ENCODE measurements around the gene SSTR4.

DNA sequence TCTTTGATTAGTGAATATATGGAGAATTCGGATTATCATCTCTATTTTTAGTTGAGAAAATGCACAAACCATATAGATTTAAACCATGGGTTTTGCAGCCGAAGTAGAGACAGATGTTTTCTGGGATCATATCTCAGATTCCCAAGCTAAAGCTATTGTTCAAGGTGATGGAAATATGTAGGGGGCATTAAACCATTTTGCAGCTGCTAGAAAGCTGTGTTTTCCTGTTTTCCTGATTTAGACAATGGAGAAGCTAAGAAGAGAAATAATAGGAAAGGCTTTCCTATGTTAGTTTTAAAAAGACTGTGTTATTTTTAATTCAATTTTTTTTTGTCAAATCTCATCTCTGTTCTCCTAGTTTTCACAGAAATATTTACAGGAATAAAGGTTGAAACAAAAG lies 44.8 kb downstream of the SSTR4 start:
- TF ChIP-seq RAD21 (conservative IDR thresholded peaks at IDR 0.05 in 1 of 2, IDR thresholded peaks at IDR 0.05 in 1 of 2) (no peak), ZFP36 (IDR thresholded peaks at IDR 0.05; ENCODE audit: borderline replicate concordance, partially characterized antibody) (no peak), POLR2A (IDR thresholded peaks at IDR 0.05; ENCODE audit: low read length) (no peak), MAFK (IDR thresholded peaks at IDR 0.05; ENCODE audit: partially characterized antibody) (no peak), PHF8 (IDR thresholded peaks at IDR 0.05; ENCODE audit: borderline replicate concordance, low read depth) (no peak), SMC3 (IDR thresholded peaks at IDR 0.05) (no peak), HOXA7 (CRISPR knock-in tag; IDR thresholded peaks at IDR 0.05) (no peak), CEBPB (IDR thresholded peaks at IDR 0.05) (no peak), GATA3 (IDR thresholded peaks at IDR 0.05; ENCODE audit: borderline replicate concordance) (no peak), HDAC2 (IDR thresholded peaks at IDR 0.05) (no peak)
- TF ChIP-seq, protein P1, sequence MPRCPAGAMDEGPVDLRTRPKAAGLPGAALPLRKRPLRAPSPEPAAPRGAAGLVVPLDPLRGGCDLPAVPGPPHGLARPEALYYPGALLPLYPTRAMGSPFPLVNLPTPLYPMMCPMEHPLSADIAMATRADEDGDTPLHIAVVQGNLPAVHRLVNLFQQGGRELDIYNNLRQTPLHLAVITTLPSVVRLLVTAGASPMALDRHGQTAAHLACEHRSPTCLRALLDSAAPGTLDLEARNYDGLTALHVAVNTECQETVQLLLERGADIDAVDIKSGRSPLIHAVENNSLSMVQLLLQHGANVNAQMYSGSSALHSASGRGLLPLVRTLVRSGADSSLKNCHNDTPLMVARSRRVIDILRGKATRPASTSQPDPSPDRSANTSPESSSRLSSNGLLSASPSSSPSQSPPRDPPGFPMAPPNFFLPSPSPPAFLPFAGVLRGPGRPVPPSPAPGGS (IDR thresholded peaks at IDR 0.05), result no peak
- TF ChIP-seq, protein P2, sequence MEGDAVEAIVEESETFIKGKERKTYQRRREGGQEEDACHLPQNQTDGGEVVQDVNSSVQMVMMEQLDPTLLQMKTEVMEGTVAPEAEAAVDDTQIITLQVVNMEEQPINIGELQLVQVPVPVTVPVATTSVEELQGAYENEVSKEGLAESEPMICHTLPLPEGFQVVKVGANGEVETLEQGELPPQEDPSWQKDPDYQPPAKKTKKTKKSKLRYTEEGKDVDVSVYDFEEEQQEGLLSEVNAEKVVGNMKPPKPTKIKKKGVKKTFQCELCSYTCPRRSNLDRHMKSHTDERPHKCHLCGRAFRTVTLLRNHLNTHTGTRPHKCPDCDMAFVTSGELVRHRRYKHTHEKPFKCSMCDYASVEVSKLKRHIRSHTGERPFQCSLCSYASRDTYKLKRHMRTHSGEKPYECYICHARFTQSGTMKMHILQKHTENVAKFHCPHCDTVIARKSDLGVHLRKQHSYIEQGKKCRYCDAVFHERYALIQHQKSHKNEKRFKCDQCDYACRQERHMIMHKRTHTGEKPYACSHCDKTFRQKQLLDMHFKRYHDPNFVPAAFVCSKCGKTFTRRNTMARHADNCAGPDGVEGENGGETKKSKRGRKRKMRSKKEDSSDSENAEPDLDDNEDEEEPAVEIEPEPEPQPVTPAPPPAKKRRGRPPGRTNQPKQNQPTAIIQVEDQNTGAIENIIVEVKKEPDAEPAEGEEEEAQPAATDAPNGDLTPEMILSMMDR (IDR thresholded peaks at IDR 0.05), result no peak
- TF ChIP-seq, protein P3, sequence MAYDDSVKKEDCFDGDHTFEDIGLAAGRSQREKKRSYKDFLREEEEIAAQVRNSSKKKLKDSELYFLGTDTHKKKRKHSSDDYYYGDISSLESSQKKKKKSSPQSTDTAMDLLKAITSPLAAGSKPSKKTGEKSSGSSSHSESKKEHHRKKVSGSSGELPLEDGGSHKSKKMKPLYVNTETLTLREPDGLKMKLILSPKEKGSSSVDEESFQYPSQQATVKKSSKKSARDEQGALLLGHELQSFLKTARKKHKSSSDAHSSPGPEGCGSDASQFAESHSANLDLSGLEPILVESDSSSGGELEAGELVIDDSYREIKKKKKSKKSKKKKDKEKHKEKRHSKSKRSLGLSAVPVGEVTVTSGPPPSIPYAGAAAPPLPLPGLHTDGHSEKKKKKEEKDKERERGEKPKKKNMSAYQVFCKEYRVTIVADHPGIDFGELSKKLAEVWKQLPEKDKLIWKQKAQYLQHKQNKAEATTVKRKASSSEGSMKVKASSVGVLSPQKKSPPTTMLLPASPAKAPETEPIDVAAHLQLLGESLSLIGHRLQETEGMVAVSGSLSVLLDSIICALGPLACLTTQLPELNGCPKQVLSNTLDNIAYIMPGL (CRISPR knock-in tag; IDR thresholded peaks at IDR 0.05; ENCODE audit: borderline replicate concordance), result no peak
- TF ChIP-seq, protein P4, sequence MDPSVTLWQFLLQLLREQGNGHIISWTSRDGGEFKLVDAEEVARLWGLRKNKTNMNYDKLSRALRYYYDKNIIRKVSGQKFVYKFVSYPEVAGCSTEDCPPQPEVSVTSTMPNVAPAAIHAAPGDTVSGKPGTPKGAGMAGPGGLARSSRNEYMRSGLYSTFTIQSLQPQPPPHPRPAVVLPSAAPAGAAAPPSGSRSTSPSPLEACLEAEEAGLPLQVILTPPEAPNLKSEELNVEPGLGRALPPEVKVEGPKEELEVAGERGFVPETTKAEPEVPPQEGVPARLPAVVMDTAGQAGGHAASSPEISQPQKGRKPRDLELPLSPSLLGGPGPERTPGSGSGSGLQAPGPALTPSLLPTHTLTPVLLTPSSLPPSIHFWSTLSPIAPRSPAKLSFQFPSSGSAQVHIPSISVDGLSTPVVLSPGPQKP (IDR thresholded peaks at IDR 0.05; ENCODE audit: low read depth, low read length), result no peak
